CD4-positive, alpha-beta T cell treated with Interferon gamma for 1 hour (primary cell): ENCODE results near the gene TSC1.
A peak's percentile ranks its signal among the peaks of the same experiment; 100 is the strongest.
"Not testable (repeated sequence)": the region's sequence is repeated elsewhere in the genome, so short reads cannot be mapped to it uniquely, and the experiment has no call there.

Experiments
- DNase-seq: peaks from one replicate; pipeline ENCODE4 v3.0.0-alpha.2; 2020

The TSC1 gene

GRCh38 chr9:132944294-132945185, at the start of gene TSC1:
Gene TSC1 (minus strand): TSS chr9:132944616. CDS start chr9:132928872, 15,744 bp downstream.
- DNase-seq: peak; percentile 96

- DNase-seq: no peak
Measured at GRCh38 chr9:132993511-132993939, 49.1 kb upstream of the TSC1 start.

GRCh38 chr9:132991351-132992300, 47.2 kb upstream of the TSC1 start:
- DNase-seq: no peak

GRCh38 chr9:132990781-132991180, 46.4 kb upstream of the TSC1 start:
- DNase-seq: no peak

- not testable (repeated sequence) for DNase-seq
Measured at GRCh38 chr9:132989998-132990557, 45.7 kb upstream of the TSC1 start.

GRCh38 chr9:132989414-132989996, 45.1 kb upstream of the TSC1 start:
- no peak for DNase-seq

- no peak for DNase-seq
Measured at GRCh38 chr9:132989014-132989310, 44.5 kb upstream of the TSC1 start.

GRCh38 chr9:132988244-132989013, 44.0 kb upstream of the TSC1 start:
- no peak for DNase-seq

- no peak for DNase-seq
Measured at GRCh38 chr9:132986640-132987620, 42.5 kb upstream of the TSC1 start.

GRCh38 chr9:132986114-132986513, 41.7 kb upstream of the TSC1 start:
- DNase-seq: no peak

GRCh38 chr9:132985489-132985888, 41.1 kb upstream of the TSC1 start:
- no peak for DNase-seq

GRCh38 chr9:132985071-132985350, 40.6 kb upstream of the TSC1 start:
- DNase-seq: no peak

- no peak for DNase-seq
Measured at GRCh38 chr9:132984202-132985070, 40.0 kb upstream of the TSC1 start.

- DNase-seq: no peak
Measured at GRCh38 chr9:132983491-132984201, 39.2 kb upstream of the TSC1 start.

GRCh38 chr9:132982458-132982857, 38.0 kb upstream of the TSC1 start:
- DNase-seq: no peak

GRCh38 chr9:132980157-132980556, 35.7 kb upstream of the TSC1 start:
- no peak for DNase-seq

- no peak for DNase-seq
Measured at GRCh38 chr9:132978451-132979131, 34.2 kb upstream of the TSC1 start, which contains the start of gene GFI1B. Gene GFI1B (plus strand): TSS chr9:132978694. CDS start chr9:132986679, 7,985 bp downstream.

GRCh38 chr9:132978112-132978450, 33.7 kb upstream of the TSC1 start:
- no peak for DNase-seq

- DNase-seq: no peak
Measured at GRCh38 chr9:132976571-132976970, 32.2 kb upstream of the TSC1 start.
